ENCODE data around the gene SEMA6A. TPM values are rescaled to one million over a fixed set of nuclear protein-coding genes. Genes with fewer than 3 reads are reported as not detected.

The SEMA6A gene
- total and polyA plus RNA-seq, 9 of the 15 experiments (the other 6 are each of a cell fraction or from before 2014, with no cell fraction given), result 0.04 to 0.42 (median 0.18) TPM; not detected in 5

DNA sequence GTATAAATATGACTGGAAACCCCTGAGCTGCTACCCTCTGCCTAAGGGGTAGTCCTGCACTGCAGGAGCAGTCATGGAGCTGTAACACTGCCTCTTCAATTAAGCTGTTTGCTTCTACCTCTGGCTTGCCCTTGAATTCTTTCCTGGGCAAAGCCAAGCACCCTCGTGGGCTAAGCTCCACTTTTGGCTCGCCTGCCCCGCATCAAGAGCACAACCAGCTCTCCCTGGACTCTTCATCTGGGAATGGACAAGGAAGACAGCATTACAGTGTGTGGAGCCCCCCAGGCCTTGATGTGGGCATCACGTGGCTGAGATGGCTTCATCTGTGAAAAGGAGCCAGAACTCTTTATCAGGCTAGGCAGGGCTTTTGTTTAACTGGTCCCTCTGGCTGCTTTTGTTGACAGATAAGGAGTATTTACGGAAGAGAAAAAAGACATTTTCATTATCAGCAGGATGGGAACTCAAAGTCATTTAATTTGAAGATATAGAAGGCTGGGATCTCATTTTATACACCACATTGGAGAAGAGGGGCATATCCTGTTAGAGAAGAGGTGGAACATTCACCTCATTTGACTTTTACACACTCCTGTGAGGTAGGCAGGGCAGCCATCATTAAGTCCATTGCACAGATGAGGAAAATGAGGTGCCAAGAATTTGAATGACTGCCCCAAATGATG is 137.8 kb downstream of the SEMA6A start (continued):
- TF ChIP-seq CBX8 (IDR thresholded peaks at IDR 0.05; ENCODE audit: borderline replicate concordance, extremely low read depth, low read depth, low read length, poor library complexity, severe bottlenecking) (no peak), ZBTB7A (IDR thresholded peaks at IDR 0.05; ENCODE audit: borderline replicate concordance, control insufficient read depth, low read depth, low read length) (no peak), SMAD1 (IDR thresholded peaks at IDR 0.05; ENCODE audit: low read depth, low read length, partially characterized antibody) (no peak), RBFOX2 (IDR thresholded peaks at IDR 0.05; ENCODE audit: low read depth, low read length) (no peak), POU5F1 (IDR thresholded peaks at IDR 0.05; ENCODE audit: borderline replicate concordance, low read depth, low read length, partially characterized antibody) (no peak), ZNF347 (CRISPR knock-in tag; IDR thresholded peaks at IDR 0.05; ENCODE audit: low read depth) (no peak), L3MBTL2 (IDR thresholded peaks at IDR 0.05) (0 out of 2 replicates have a peak, but pooled peaks have one; percentile 17), ZNF134 (CRISPR knock-in tag; conservative IDR thresholded peaks at IDR 0.05) (no peak), ZNF561 (CRISPR knock-in tag; conservative IDR thresholded peaks at IDR 0.05) (no peak), ZNF140 (CRISPR knock-in tag; IDR thresholded peaks at IDR 0.05) (no peak), CHCHD3 (CRISPR knock-in tag; IDR thresholded peaks at IDR 0.05) (no peak), NEUROD1 (IDR thresholded peaks at IDR 0.05; ENCODE audit: borderline replicate concordance, low read depth, low read length, partially characterized antibody) (no peak), ZNF436 (CRISPR knock-in tag; IDR thresholded peaks at IDR 0.05) (no peak), ZNF282 (CRISPR knock-in tag; IDR thresholded peaks at IDR 0.05) (no peak)
- TF ChIP-seq, protein P1, sequence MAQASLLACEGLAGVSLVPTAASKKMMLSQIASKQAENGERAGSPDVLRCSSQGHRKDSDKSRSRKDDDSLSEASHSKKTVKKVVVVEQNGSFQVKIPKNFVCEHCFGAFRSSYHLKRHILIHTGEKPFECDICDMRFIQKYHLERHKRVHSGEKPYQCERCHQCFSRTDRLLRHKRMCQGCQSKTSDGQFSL (CRISPR knock-in tag; IDR thresholded peaks at IDR 0.05), result no peak
- TF ChIP-seq, protein P1 (tag; IDR thresholded peaks at IDR 0.05), result no peak
- TF ChIP-seq, protein P2, sequence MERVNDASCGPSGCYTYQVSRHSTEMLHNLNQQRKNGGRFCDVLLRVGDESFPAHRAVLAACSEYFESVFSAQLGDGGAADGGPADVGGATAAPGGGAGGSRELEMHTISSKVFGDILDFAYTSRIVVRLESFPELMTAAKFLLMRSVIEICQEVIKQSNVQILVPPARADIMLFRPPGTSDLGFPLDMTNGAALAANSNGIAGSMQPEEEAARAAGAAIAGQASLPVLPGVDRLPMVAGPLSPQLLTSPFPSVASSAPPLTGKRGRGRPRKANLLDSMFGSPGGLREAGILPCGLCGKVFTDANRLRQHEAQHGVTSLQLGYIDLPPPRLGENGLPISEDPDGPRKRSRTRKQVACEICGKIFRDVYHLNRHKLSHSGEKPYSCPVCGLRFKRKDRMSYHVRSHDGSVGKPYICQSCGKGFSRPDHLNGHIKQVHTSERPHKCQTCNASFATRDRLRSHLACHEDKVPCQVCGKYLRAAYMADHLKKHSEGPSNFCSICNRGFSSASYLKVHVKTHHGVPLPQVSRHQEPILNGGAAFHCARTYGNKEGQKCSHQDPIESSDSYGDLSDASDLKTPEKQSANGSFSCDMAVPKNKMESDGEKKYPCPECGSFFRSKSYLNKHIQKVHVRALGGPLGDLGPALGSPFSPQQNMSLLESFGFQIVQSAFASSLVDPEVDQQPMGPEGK (CRISPR knock-in tag; IDR thresholded peaks at IDR 0.05; ENCODE audit: borderline replicate concordance), result no peak
- TF ChIP-seq, protein P3, sequence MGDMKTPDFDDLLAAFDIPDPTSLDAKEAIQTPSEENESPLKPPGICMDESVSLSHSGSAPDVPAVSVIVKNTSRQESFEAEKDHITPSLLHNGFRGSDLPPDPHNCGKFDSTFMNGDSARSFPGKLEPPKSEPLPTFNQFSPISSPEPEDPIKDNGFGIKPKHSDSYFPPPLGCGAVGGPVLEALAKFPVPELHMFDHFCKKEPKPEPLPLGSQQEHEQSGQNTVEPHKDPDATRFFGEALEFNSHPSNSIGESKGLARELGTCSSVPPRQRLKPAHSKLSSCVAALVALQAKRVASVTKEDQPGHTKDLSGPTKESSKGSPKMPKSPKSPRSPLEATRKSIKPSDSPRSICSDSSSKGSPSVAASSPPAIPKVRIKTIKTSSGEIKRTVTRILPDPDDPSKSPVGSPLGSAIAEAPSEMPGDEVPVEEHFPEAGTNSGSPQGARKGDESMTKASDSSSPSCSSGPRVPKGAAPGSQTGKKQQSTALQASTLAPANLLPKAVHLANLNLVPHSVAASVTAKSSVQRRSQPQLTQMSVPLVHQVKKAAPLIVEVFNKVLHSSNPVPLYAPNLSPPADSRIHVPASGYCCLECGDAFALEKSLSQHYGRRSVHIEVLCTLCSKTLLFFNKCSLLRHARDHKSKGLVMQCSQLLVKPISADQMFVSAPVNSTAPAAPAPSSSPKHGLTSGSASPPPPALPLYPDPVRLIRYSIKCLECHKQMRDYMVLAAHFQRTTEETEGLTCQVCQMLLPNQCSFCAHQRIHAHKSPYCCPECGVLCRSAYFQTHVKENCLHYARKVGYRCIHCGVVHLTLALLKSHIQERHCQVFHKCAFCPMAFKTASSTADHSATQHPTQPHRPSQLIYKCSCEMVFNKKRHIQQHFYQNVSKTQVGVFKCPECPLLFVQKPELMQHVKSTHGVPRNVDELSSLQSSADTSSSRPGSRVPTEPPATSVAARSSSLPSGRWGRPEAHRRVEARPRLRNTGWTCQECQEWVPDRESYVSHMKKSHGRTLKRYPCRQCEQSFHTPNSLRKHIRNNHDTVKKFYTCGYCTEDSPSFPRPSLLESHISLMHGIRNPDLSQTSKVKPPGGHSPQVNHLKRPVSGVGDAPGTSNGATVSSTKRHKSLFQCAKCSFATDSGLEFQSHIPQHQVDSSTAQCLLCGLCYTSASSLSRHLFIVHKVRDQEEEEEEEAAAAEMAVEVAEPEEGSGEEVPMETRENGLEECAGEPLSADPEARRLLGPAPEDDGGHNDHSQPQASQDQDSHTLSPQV (IDR thresholded peaks at IDR 0.05), result no peak
- TF ChIP-seq, protein P4, sequence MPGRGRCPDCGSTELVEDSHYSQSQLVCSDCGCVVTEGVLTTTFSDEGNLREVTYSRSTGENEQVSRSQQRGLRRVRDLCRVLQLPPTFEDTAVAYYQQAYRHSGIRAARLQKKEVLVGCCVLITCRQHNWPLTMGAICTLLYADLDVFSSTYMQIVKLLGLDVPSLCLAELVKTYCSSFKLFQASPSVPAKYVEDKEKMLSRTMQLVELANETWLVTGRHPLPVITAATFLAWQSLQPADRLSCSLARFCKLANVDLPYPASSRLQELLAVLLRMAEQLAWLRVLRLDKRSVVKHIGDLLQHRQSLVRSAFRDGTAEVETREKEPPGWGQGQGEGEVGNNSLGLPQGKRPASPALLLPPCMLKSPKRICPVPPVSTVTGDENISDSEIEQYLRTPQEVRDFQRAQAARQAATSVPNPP (IDR thresholded peaks at IDR 0.05; ENCODE audit: borderline replicate concordance, insufficient read depth, insufficient read length), result no peak

Data from K562 (cell line).